Neural cell (in vitro differentiated cells): Measurements from ENCODE around the gene DCANP1. TPM values are rescaled to one million over a fixed set of nuclear protein-coding genes. Genes with fewer than 3 reads are reported as not detected.

Source experiments
- H2AFZ ChIP-seq: fragments of 200-600, 300-800 bp; sonication (generic), shearing (Covaris generic); 2 replicates; pipeline ENCODE4 v1.6.0; 2014; ENCODE audit warnings: low read depth, mild to moderate bottlenecking, antibody characterized with exemption, low read length, moderate library complexity
- H3F3A ChIP-seq: fragments of 200-600 bp; shearing (Covaris generic); 2 replicates; pipeline ENCODE4 v1.6.1; 2016; ENCODE audit warnings: mild to moderate bottlenecking, moderate library complexity, mixed read lengths, antibody characterized with exemption, low read length; ENCODE audit not compliant: insufficient read depth, poor library complexity, severe bottlenecking
- H3K27ac ChIP-seq: fragments of 200-600, 300-800 bp; sonication (generic), shearing (Covaris generic); 2 replicates; pipeline ENCODE4 v1.5.1; 2014; ENCODE audit warnings: mild to moderate bottlenecking, low read length, moderate library complexity
- H3K27me3 ChIP-seq: fragments of 300-800, 200-600 bp; sonication (generic), shearing (Covaris generic); 2 replicates; pipeline ENCODE4 v1.6.0; 2014; ENCODE audit warnings: mild to moderate bottlenecking, low read depth, low read length, moderate library complexity; ENCODE audit not compliant: insufficient read depth
- H3K36me3 ChIP-seq: fragments of 300-800, 200-600 bp; sonication (generic), shearing (Covaris generic); 2 replicates; pipeline ENCODE4 v1.5.1; 2014; ENCODE audit warnings: mild to moderate bottlenecking, antibody characterized with exemption, low read length, moderate library complexity; ENCODE audit not compliant: insufficient read depth
- H3K4me2 ChIP-seq: fragments of 300-800, 200-600 bp; sonication (generic), shearing (Covaris generic); 2 replicates; pipeline ENCODE4 v1.6.0; 2014; ENCODE audit warnings: mild to moderate bottlenecking, low read length
- H3K4me3 ChIP-seq: fragments of 300-800, 200-600 bp; sonication (generic), shearing (Covaris generic); 2 replicates; pipeline ENCODE4 v1.5.1; 2014; ENCODE audit warnings: mild to moderate bottlenecking, low read length, moderate library complexity
- H3K79me2 ChIP-seq: fragments of 200-600 bp; shearing (Covaris generic); replicated peaks from 2 replicates; pipeline ENCODE4 v1.6.0; 2014; ENCODE audit warnings: mild to moderate bottlenecking, low read length, moderate library complexity; ENCODE audit not compliant: insufficient read depth
- H3K9ac ChIP-seq: fragments of 300-800, 200-600 bp; sonication (generic), shearing (Covaris generic); 2 replicates; pipeline ENCODE4 v1.6.1; 2016; ENCODE audit warnings: mild to moderate bottlenecking, low read length, mixed read lengths
- H3K9me2 ChIP-seq: fragments of 200-600 bp; shearing (Covaris generic); 2 replicates; pipeline ENCODE4 v1.6.1; 2016; ENCODE audit warnings: mild to moderate bottlenecking, low read length, mixed read lengths; ENCODE audit not compliant: insufficient read depth
- H3K9me3 ChIP-seq: fragments of 200-600, 300-800 bp; sonication (generic), shearing (Covaris generic); 2 replicates; pipeline ENCODE4 v1.6.1; 2016; ENCODE audit warnings: mild to moderate bottlenecking, mixed run types, low read length, moderate library complexity, mixed read lengths
- H4K20me1 ChIP-seq: fragments of 200-600 bp; shearing (Covaris generic); 2 replicates; pipeline ENCODE4 v1.6.1; 2016; ENCODE audit warnings: mild to moderate bottlenecking, mixed run types; ENCODE audit not compliant: insufficient read depth
- EP300 ChIP-seq: fragments of 450-650 bp; conservative IDR thresholded peaks from 2 replicates; pipeline ENCODE4 v1.6.1; 2014; ENCODE audit warnings: antibody characterized with exemption, mild to moderate bottlenecking, moderate library complexity; ENCODE audit not compliant: poor library complexity, severe bottlenecking
- EZH2 ChIP-seq: fragments of 200-600, 300-800 bp; shearing (Covaris generic), sonication (generic); IDR thresholded peaks from 2 replicates; pipeline ENCODE4 v1.6.1; 2014; ENCODE audit warnings: antibody characterized with exemption, low read length, borderline replicate concordance, mild to moderate bottlenecking; ENCODE audit not compliant: insufficient read depth, poor library complexity, severe bottlenecking
- MXI1 ChIP-seq: fragments of 450-650 bp; conservative IDR thresholded peaks from 2 replicates; pipeline ENCODE4 v1.6.1; 2014; ENCODE audit warnings: antibody characterized with exemption, mild to moderate bottlenecking; ENCODE audit not compliant: poor library complexity, severe bottlenecking
- POLR2AphosphoS5 ChIP-seq: IDR thresholded peaks from 2 replicates; pipeline ENCODE4 v1.6.1; 2012
- RAD21 ChIP-seq: fragments of 450-650 bp; conservative IDR thresholded peaks from 2 replicates; pipeline ENCODE4 v1.6.1; 2014; ENCODE audit warnings: antibody characterized with exemption, mild to moderate bottlenecking, moderate library complexity
- SMC3 ChIP-seq: fragments of 450-650 bp; conservative IDR thresholded peaks from 2 replicates; pipeline ENCODE4 v1.6.1; 2014; ENCODE audit warnings: antibody characterized with exemption, mild to moderate bottlenecking, moderate library complexity; ENCODE audit not compliant: poor library complexity
- TAF1 ChIP-seq: IDR thresholded peaks from 2 replicates; pipeline ENCODE4 v1.6.1; 2012; ENCODE audit warnings: low read depth
- polyA plus RNA-seq: library from polyadenylated mRNA; depleted of rRNA; stranded (reverse); fragments of >200 nt; gene quantifications from 2 replicates; pipeline ENCODE4 v1.2.3, GENCODE V29; 2014
- TF ChIP-seq, protein P1 (sequence below): fragments of 450-650 bp; IDR thresholded peaks from 2 replicates; pipeline ENCODE4 v1.5.1; 2014; ENCODE audit warnings: antibody characterized with exemption, mild to moderate bottlenecking, moderate library complexity; ENCODE audit not compliant: poor library complexity, severe bottlenecking
- TF ChIP-seq, protein P2 (sequence below): IDR thresholded peaks from 2 replicates; pipeline ENCODE4 v1.6.1; 2012; ENCODE audit warnings: borderline replicate concordance

DCANP1 gene
- polyA plus RNA-seq, 1 donor from 2014 or later, result not detected

DNA sequence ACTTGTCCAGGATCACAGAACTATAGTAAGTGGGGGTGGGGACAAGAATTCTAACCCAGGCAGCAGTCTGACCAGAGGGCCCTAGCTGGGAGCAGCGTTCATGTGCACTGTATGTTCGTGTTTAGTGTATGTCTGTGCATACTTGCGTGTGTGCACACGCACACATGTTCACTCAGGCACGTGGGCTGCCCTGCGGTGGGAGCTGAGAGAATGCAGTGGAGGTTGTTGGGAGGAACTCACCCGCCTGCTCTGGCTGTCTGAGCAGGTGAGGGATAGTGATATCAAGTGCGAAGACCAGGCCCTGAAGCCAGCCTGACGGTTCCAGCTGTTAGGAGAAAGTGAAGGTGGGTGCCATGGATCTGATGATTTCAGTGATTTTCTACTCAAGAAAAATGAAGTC, 942 bp downstream of the DCANP1 start:
- Histone ChIP-seq H3K36me3 (no peaks in the 10 kb centered on the region), H4K20me1 (no peaks in the 10 kb centered on the region), H3K4me2 (no peak overlapping the region), H3K27ac (no peak overlapping the region), H3K9me2 (no peaks in the 10 kb centered on the region), H3F3A (no peaks in the 10 kb centered on the region), H2AFZ (no peak overlapping the region), H3K27me3 (no peaks in the 10 kb centered on the region), H3K9me3 (no peaks in the 10 kb centered on the region), H3K4me3 (no peak overlapping the region), H3K9ac (no peak overlapping the region), H3K79me2 (no peaks in the 10 kb centered on the region)
- TF ChIP-seq EZH2, result no peak
- TF ChIP-seq, protein P1, sequence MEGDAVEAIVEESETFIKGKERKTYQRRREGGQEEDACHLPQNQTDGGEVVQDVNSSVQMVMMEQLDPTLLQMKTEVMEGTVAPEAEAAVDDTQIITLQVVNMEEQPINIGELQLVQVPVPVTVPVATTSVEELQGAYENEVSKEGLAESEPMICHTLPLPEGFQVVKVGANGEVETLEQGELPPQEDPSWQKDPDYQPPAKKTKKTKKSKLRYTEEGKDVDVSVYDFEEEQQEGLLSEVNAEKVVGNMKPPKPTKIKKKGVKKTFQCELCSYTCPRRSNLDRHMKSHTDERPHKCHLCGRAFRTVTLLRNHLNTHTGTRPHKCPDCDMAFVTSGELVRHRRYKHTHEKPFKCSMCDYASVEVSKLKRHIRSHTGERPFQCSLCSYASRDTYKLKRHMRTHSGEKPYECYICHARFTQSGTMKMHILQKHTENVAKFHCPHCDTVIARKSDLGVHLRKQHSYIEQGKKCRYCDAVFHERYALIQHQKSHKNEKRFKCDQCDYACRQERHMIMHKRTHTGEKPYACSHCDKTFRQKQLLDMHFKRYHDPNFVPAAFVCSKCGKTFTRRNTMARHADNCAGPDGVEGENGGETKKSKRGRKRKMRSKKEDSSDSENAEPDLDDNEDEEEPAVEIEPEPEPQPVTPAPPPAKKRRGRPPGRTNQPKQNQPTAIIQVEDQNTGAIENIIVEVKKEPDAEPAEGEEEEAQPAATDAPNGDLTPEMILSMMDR, result no peak
- no peak for TF ChIP-seq MXI1
- TF ChIP-seq SMC3, result no peak
- TF ChIP-seq RAD21, result no peak
- no peak for TF ChIP-seq POLR2AphosphoS5
- no peak for TF ChIP-seq TAF1
- TF ChIP-seq, protein P2, sequence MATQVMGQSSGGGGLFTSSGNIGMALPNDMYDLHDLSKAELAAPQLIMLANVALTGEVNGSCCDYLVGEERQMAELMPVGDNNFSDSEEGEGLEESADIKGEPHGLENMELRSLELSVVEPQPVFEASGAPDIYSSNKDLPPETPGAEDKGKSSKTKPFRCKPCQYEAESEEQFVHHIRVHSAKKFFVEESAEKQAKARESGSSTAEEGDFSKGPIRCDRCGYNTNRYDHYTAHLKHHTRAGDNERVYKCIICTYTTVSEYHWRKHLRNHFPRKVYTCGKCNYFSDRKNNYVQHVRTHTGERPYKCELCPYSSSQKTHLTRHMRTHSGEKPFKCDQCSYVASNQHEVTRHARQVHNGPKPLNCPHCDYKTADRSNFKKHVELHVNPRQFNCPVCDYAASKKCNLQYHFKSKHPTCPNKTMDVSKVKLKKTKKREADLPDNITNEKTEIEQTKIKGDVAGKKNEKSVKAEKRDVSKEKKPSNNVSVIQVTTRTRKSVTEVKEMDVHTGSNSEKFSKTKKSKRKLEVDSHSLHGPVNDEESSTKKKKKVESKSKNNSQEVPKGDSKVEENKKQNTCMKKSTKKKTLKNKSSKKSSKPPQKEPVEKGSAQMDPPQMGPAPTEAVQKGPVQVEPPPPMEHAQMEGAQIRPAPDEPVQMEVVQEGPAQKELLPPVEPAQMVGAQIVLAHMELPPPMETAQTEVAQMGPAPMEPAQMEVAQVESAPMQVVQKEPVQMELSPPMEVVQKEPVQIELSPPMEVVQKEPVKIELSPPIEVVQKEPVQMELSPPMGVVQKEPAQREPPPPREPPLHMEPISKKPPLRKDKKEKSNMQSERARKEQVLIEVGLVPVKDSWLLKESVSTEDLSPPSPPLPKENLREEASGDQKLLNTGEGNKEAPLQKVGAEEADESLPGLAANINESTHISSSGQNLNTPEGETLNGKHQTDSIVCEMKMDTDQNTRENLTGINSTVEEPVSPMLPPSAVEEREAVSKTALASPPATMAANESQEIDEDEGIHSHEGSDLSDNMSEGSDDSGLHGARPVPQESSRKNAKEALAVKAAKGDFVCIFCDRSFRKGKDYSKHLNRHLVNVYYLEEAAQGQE, result no peak
- TF ChIP-seq EP300, result no peak

- Histone ChIP-seq H3K9me2 (no peaks in the 10 kb centered on the region), H3F3A (no peaks in the 10 kb centered on the region), H4K20me1 (no peaks in the 10 kb centered on the region), H3K27ac (no peak overlapping the region), H3K36me3 (no peaks in the 10 kb centered on the region), H3K4me2 (no peak overlapping the region), H3K79me2 (no peaks in the 10 kb centered on the region), H3K4me3 (no peak overlapping the region), H2AFZ (no peak overlapping the region), H3K27me3 (no peaks in the 10 kb centered on the region), H3K9me3 (no peaks in the 10 kb centered on the region), H3K9ac (no peak overlapping the region)
- TF ChIP-seq, protein P1, result no peak
- TF ChIP-seq EP300, result no peak
- no peak for TF ChIP-seq POLR2AphosphoS5
- no peak for TF ChIP-seq TAF1
- no peak for TF ChIP-seq RAD21
- TF ChIP-seq EZH2, result no peak
- TF ChIP-seq SMC3, result no peak
- TF ChIP-seq MXI1, result no peak
- TF ChIP-seq, protein P2, result no peak
Observed at GRCh38 chr5:135445306-135445985, 1.7 kb downstream of the DCANP1 start.
